Gastrocnemius medialis (tissue), 4 donors: ENCODE data around the gene HTR2A. TPM values are rescaled to one million over a fixed set of nuclear protein-coding genes. Genes with fewer than 3 reads are reported as not detected.
"Not testable (repeated sequence)": the region's sequence is repeated elsewhere in the genome, so short reads cannot be mapped to it uniquely, and the experiment has no call there.

ENCODE experiments used
- ATAC-seq, 2 donors: fragments of 150-250 bp; one replicate each; pipeline ENCODE4 v1.9.1; 2016
- DNase-seq, 2 donors: peaks; one replicate each; pipeline ENCODE4 v3.0.0-alpha.2; 2019
- H3K27ac ChIP-seq, 4 donors: fragments of 200-600 bp; sonication (generic); 1 replicate in 1 of 4; 2 replicates in 3 of 4; pipeline ENCODE4 v1.5.1; 2016 to 2018; ENCODE audit warnings: mild to moderate bottlenecking in 2 of 4, moderate library complexity in 1 of 4
- H3K27me3 ChIP-seq, 3 donors: fragments of 200-600 bp; sonication (generic) in 2 of 3; 1 replicate in 1 of 3; 2 replicates in 2 of 3; pipeline versions ENCODE4 v1.5.1 to v1.6.0; 2016 to 2019; ENCODE audit warnings: mild to moderate bottlenecking in 1 of 3, moderate library complexity in 1 of 3
- H3K36me3 ChIP-seq, 2 donors: fragments of 200-600 bp; sonication (generic) in 1 of 2; one replicate each; pipeline ENCODE4 v1.5.1; 2017 to 2018
- H3K4me1 ChIP-seq, 2 donors: fragments of 200-600 bp; sonication (generic) in 1 of 2; one replicate each; pipeline ENCODE4 v1.5.1; 2016 to 2017; ENCODE audit warnings: mild to moderate bottlenecking in 2 of 2
- H3K4me3 ChIP-seq, 4 donors: fragments of 200-600 bp; sonication (generic) in 3 of 4; 1 replicate in 1 of 4; 2 replicates in 3 of 4; pipeline ENCODE4 v1.5.1; 2016 to 2019; ENCODE audit warnings: mild to moderate bottlenecking in 2 of 4
- H3K9me3 ChIP-seq, 3 donors: fragments of 200-600 bp; sonication (generic) in 2 of 3; 1 replicate in 1 of 3; 2 replicates in 2 of 3; pipeline ENCODE4 v1.5.1; 2016 to 2019
- POLR2A ChIP-seq, 2 donors: fragments of 450-650 bp; IDR thresholded peaks; one replicate each; pipeline ENCODE4 v1.6.1; 2017; ENCODE audit warnings: antibody characterized with exemption in 2 of 2, mild to moderate bottlenecking in 2 of 2, moderate library complexity in 2 of 2
- in situ Hi-C, 4 donors: fragments of 200-750 bp; cut with MboI; loops; one replicate each; pipeline versions ENCODE4 v1.15.0 to v1.8.0; 2017; ENCODE audit warnings: low sequenced_read_pairs in 4 of 4
- intact Hi-C: fragments of 100-400 bp; cut with DNase I; formaldehyde crosslinking; loops from one replicate; pipeline ENCODE4 v1.15.1; 2023; ENCODE audit warnings: low total_unique reads
- total RNA-seq, 4 donors: library from RNA; depleted of rRNA; stranded (reverse); fragments of >200 nt; gene quantifications; one replicate each; pipeline versions ENCODE4 v1.1.0 to v1.2.3, GENCODE V29; 2016
- TF ChIP-seq, protein P1 (sequence below), 5 experiments: fragments of 450-650 bp in 3 of 5; fragments of 200-600 bp in 2 of 5; sonication (generic) in 2 of 5; IDR thresholded peaks in 4 of 5; conservative IDR thresholded peaks in 1 of 5; 1 replicate in 4 of 5; 2 replicates in 1 of 5; pipeline ENCODE4 v1.5.1; 2016 to 2019; ENCODE audit warnings: antibody characterized with exemption in 5 of 5, mild to moderate bottlenecking in 3 of 5, moderate library complexity in 3 of 5

The HTR2A gene
- total RNA-seq, 4 donors from 2014 or later: 0.55 TPM; not detected in 3

- intact Hi-C loops: no loop called here
- in situ Hi-C loops: no loop called here
- H3K9me3 ChIP-seq: no peaks in the 10 kb centered on the region
- H3K4me1 ChIP-seq: no peaks in the 10 kb centered on the region
- no peak for ATAC-seq
- H3K27ac ChIP-seq: no peak overlapping the region
- TF ChIP-seq, protein P1, sequence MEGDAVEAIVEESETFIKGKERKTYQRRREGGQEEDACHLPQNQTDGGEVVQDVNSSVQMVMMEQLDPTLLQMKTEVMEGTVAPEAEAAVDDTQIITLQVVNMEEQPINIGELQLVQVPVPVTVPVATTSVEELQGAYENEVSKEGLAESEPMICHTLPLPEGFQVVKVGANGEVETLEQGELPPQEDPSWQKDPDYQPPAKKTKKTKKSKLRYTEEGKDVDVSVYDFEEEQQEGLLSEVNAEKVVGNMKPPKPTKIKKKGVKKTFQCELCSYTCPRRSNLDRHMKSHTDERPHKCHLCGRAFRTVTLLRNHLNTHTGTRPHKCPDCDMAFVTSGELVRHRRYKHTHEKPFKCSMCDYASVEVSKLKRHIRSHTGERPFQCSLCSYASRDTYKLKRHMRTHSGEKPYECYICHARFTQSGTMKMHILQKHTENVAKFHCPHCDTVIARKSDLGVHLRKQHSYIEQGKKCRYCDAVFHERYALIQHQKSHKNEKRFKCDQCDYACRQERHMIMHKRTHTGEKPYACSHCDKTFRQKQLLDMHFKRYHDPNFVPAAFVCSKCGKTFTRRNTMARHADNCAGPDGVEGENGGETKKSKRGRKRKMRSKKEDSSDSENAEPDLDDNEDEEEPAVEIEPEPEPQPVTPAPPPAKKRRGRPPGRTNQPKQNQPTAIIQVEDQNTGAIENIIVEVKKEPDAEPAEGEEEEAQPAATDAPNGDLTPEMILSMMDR (IDR thresholded peaks at IDR 0.05 in 4 of 5, conservative IDR thresholded peaks at IDR 0.05 in 1 of 5): no peak
- TF ChIP-seq POLR2A (IDR thresholded peaks at IDR 0.05): no peak
- DNase-seq: no peak
- H3K27me3 ChIP-seq: no peaks in the 10 kb centered on the region
- H3K36me3 ChIP-seq: no peaks in the 10 kb centered on the region
- H3K4me3 ChIP-seq: no peak overlapping the region
Observed at GRCh38 chr13:46817838-46818476, 78.9 kb downstream of the HTR2A start.

DNA sequence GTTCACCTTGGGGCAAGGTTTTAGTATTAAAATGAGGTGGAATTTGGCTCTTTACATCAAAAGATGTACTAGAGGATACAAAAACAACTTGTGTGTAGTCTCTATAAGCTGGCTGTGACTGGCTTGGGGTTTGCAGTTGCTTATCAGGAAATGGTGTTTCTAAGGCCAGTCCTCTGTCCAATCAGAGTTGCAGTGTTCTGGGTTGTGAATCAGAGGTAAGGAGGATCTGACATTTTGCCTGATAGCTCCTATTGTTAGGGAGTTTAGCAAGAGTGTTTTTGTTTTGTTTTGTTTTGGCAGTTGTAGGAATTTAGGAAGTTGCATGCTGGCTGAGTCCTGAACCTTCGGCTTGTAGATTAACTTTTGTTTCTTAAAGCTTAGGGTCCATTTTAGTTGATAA, 79.8 kb downstream of the HTR2A start:
- in situ Hi-C loops (no loop called here), intact Hi-C loops (no loop called here)
- no peaks in the 10 kb centered on the region for H3K4me1 ChIP-seq
- H3K27ac ChIP-seq: no peak overlapping the region
- no peak overlapping the region for H3K4me3 ChIP-seq
- H3K36me3 ChIP-seq: no peaks in the 10 kb centered on the region
- H3K9me3 ChIP-seq: peaks cover 0 to 6% (median 2%) of the 10 kb centered on the region in 3 donors
- no peaks in the 10 kb centered on the region for H3K27me3 ChIP-seq
- TF ChIP-seq POLR2A (IDR thresholded peaks at IDR 0.05): no peak
- TF ChIP-seq, protein P1 (IDR thresholded peaks at IDR 0.05 in 4 of 5, conservative IDR thresholded peaks at IDR 0.05 in 1 of 5): no peak
- ATAC-seq (no peak), DNase-seq (no peak)

DNA sequence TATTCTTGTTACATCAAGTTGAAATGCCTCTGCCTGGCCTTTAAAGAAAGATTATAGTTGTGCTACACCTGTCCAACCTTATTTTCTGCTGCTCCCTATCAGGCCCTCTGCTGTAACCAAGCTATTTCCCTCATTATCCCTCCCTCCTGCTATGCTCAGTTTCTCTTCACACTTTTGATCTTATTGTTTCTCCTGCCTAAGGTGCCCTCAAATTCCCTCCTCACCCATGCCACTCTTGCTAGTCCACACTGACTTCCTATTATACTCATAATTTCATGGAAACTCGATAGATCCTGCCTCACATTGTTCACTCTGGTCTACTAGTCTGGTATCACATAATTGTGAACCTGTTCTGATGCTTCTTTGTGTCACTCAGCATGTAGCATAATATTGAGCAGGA, 80.5 kb downstream of the HTR2A start:
- Histone ChIP-seq H3K36me3 (no peaks in the 10 kb centered on the region), H3K27me3 (no peaks in the 10 kb centered on the region), H3K9me3 (peaks cover 0 to 8% (median 2%) of the 10 kb centered on the region in 3 donors), H3K27ac (no peak overlapping the region), H3K4me3 (no peak overlapping the region), H3K4me1 (no peaks in the 10 kb centered on the region)
- ATAC-seq: no peak
- in situ Hi-C loops (no loop called here), intact Hi-C loops (no loop called here)
- DNase-seq: no peak
- TF ChIP-seq, protein P1 (IDR thresholded peaks at IDR 0.05 in 4 of 5, conservative IDR thresholded peaks at IDR 0.05 in 1 of 5): no peak
- TF ChIP-seq POLR2A (IDR thresholded peaks at IDR 0.05): no peak

- Histone ChIP-seq H3K27ac (no peak overlapping the region), H3K4me1 (no peaks in the 10 kb centered on the region), H3K27me3 (no peaks in the 10 kb centered on the region), H3K36me3 (no peaks in the 10 kb centered on the region), H3K9me3 (peaks cover 0 to 8% (median 2%) of the 10 kb centered on the region in 3 donors), H3K4me3 (no peak overlapping the region)
- intact Hi-C loops: no loop called here
- no peak for ATAC-seq
- no peak for DNase-seq
- in situ Hi-C loops: no loop called here
- TF ChIP-seq, protein P1 (IDR thresholded peaks at IDR 0.05 in 4 of 5, conservative IDR thresholded peaks at IDR 0.05 in 1 of 5): no peak
Observed at GRCh38 chr13:46812301-46812797, 84.5 kb downstream of the HTR2A start.

DNA sequence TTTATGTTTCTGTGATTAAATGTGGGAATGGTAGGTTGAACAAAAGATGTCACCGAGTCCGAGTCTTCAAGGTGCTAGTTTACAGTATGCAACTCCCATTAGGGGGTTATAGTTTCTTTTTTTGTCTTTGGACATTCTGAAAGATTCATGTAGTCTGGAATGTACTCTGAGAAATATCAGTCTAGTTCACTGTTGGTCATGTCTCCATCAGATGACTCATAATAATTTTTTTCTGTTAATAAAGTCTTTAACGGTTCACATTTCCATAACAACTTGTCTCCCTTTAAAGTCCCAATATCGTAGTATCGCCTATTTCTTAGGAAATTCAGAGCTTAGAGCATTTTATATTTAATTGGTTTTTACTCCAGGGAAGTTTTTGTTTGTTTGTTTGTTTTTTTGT, 86.4 kb downstream of the HTR2A start:
- H3K4me1 ChIP-seq: no peaks in the 10 kb centered on the region
- peaks cover 0 to 8% (median 2%) of the 10 kb centered on the region in 3 donors for H3K9me3 ChIP-seq
- intact Hi-C loops: no loop called here
- TF ChIP-seq POLR2A (IDR thresholded peaks at IDR 0.05): no peak
- TF ChIP-seq, protein P1 (IDR thresholded peaks at IDR 0.05 in 4 of 5, conservative IDR thresholded peaks at IDR 0.05 in 1 of 5): no peak
- DNase-seq: no peak
- H3K4me3 ChIP-seq: no peak overlapping the region
- in situ Hi-C loops: no loop called here
- no peaks in the 10 kb centered on the region for H3K27me3 ChIP-seq
- no peak overlapping the region for H3K27ac ChIP-seq
- no peak for ATAC-seq
- H3K36me3 ChIP-seq: no peaks in the 10 kb centered on the region

DNA sequence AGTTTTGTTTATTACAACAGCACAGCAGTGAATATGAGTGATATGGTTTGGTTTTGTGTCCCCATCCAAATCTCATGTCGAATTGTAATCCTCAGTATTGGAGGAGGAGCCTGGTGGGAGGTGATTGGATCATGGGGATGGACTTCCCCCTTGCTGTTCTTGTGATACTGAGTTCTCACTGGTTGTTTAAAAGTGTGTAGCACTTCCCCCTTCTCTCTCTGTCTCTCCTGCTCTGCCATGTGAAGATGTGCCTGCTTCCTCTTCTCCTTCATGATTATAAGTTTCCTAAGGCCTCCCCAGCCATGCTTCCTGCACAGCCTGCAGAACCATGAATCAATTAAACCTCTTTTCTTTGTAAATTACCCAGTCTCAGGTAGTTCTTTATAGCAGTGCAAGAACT, 91.9 kb downstream of the HTR2A start:
- in situ Hi-C loops, H3K4me3 ChIP-seq, H3K27me3 ChIP-seq, H3K4me1 ChIP-seq, H3K27ac ChIP-seq, H3K36me3 ChIP-seq, DNase-seq, intact Hi-C loops, H3K9me3 ChIP-seq, ATAC-seq: not testable (repeated sequence)
